Liver (tissue), 9 donors: ENCODE measurements around the gene TWF1. TPM values are rescaled to one million over a fixed set of nuclear protein-coding genes. Genes with fewer than 3 reads are reported as not detected.

Experiments used
- DNase-seq: peaks from one replicate; pipeline ENCODE4 v3.0.0-alpha.2; 2017; ENCODE audit warnings: low spot score
- H3K27ac ChIP-seq, 2 donors: one replicate each; pipeline ENCODE4 v1.7.0; 2013; ENCODE audit warnings: inconsistent platforms in 2 of 2, low read length in 2 of 2, control low read depth in 1 of 2, low read depth in 1 of 2, mild to moderate bottlenecking in 1 of 2
- H3K27me3 ChIP-seq, 4 donors: one replicate each; pipeline versions ENCODE4 v1.6.1 to v1.7.0; 2013; ENCODE audit warnings: low read length in 3 of 4, inconsistent platforms in 1 of 4, mild to moderate bottlenecking in 1 of 4, moderate library complexity in 1 of 4; ENCODE audit not compliant: control insufficient read depth in 4 of 4, insufficient read depth in 4 of 4
- H3K36me3 ChIP-seq, 4 donors: one replicate each; pipeline versions ENCODE4 v1.6.1 to v1.7.0; 2013; ENCODE audit warnings: low read length in 3 of 4, mild to moderate bottlenecking in 3 of 4, low read depth in 1 of 4, moderate library complexity in 1 of 4; ENCODE audit not compliant: control insufficient read depth in 4 of 4, insufficient read depth in 3 of 4
- H3K4me1 ChIP-seq, 4 donors: one replicate each; pipeline versions ENCODE4 v1.6.1 to v1.7.0; 2013; ENCODE audit warnings: low read length in 3 of 4, mild to moderate bottlenecking in 3 of 4, moderate library complexity in 1 of 4; ENCODE audit not compliant: control insufficient read depth in 4 of 4, insufficient read depth in 4 of 4
- H3K4me3 ChIP-seq, 3 donors: one replicate each; pipeline versions ENCODE4 v1.6.1 to v1.7.0; 2013; ENCODE audit warnings: low read length in 3 of 3, control low read depth in 1 of 3, low read depth in 1 of 3, mild to moderate bottlenecking in 1 of 3
- H3K9ac ChIP-seq, 2 donors: one replicate each; pipeline ENCODE4 v1.7.0; 2013; ENCODE audit warnings: low read length in 2 of 2, mild to moderate bottlenecking in 2 of 2, moderate library complexity in 2 of 2, control low read depth in 1 of 2, low read depth in 1 of 2
- H3K9me3 ChIP-seq, 4 donors: one replicate each; pipeline versions ENCODE4 v1.6.1 to v1.7.0; 2013; ENCODE audit warnings: low read length in 3 of 4; ENCODE audit not compliant: control insufficient read depth in 4 of 4
- CTCF ChIP-seq: fragments of 150-350 bp; IDR thresholded peaks from 2 replicates; pipeline ENCODE4 v1.5.1; 2017; ENCODE audit warnings: improper control_type of control experiment, low read depth, low read length; ENCODE audit not compliant: missing input control
- EGR1 ChIP-seq, 2 donors: IDR thresholded peaks; 2 replicates each; pipeline ENCODE4 v1.6.1; 2016 to 2018; ENCODE audit warnings: antibody characterized with exemption in 2 of 2, low read depth in 2 of 2
- FOXA1 ChIP-seq: IDR thresholded peaks from 2 replicates; pipeline ENCODE4 v1.6.1; 2016; ENCODE audit warnings: antibody characterized with exemption
- FOXA2 ChIP-seq: IDR thresholded peaks from 2 replicates; pipeline ENCODE4 v1.6.1; 2016; ENCODE audit warnings: antibody characterized with exemption
- GABPA ChIP-seq, 2 donors: IDR thresholded peaks in 1 of 2; conservative IDR thresholded peaks in 1 of 2; 2 replicates each; pipeline ENCODE4 v1.6.1; 2016; ENCODE audit warnings: antibody characterized with exemption in 2 of 2, mild to moderate bottlenecking in 1 of 2, moderate library complexity in 1 of 2
- HNF4A ChIP-seq, 2 donors: conservative IDR thresholded peaks; 2 replicates each; pipeline ENCODE4 v1.6.1; 2016; ENCODE audit warnings: antibody characterized with exemption in 2 of 2, mild to moderate bottlenecking in 2 of 2
- JUND ChIP-seq, 2 donors: IDR thresholded peaks; 2 replicates each; pipeline ENCODE4 v1.6.1; 2016; ENCODE audit warnings: antibody characterized with exemption in 2 of 2
- NR2F2 ChIP-seq: IDR thresholded peaks from 2 replicates; pipeline ENCODE4 v1.6.1; 2016; ENCODE audit warnings: antibody characterized with exemption
- RAD21 ChIP-seq, 2 donors: IDR thresholded peaks; 2 replicates each; pipeline ENCODE4 v1.6.1; 2016; ENCODE audit warnings: antibody characterized with exemption in 2 of 2, mild to moderate bottlenecking in 2 of 2
- RXRA ChIP-seq, 2 donors: IDR thresholded peaks; 2 replicates each; pipeline ENCODE4 v1.6.1; 2017 to 2018; ENCODE audit warnings: antibody characterized with exemption in 2 of 2, mild to moderate bottlenecking in 1 of 2
- TAF1 ChIP-seq: conservative IDR thresholded peaks from 2 replicates; pipeline ENCODE4 v1.6.1; 2016; ENCODE audit warnings: antibody characterized with exemption, mild to moderate bottlenecking
- YY1 ChIP-seq: IDR thresholded peaks from 2 replicates; pipeline ENCODE4 v1.6.1; 2016; ENCODE audit warnings: antibody characterized with exemption, mild to moderate bottlenecking
- WGBS: extraction: QIAGEN DNeasy Blood & Tissue Kit; methylation state at CpG from one replicate; pipeline ENCODE4 v1.1.7; 2013; 5-methylcytosine and 5-hydroxymethylcytosine counted together
- polyA plus RNA-seq, 2 donors: library from polyadenylated mRNA; stranded (reverse) in 1 of 2; unstranded in 1 of 2; fragments of 200-250 nt in 1 of 2; fragments of >200 nt in 1 of 2; fragmentation: Nextera tagmentation in 1 of 2; extraction: Ambion mirVana in 1 of 2; gene quantifications; one replicate each; pipeline versions ENCODE4 v1.2.1 to v1.2.3, GENCODE V29; 2013 to 2015
- total RNA-seq, 2 donors: library from RNA; depleted of rRNA; stranded (reverse); fragments of >200 nt; gene quantifications; one replicate each; pipeline ENCODE4 v1.2.3, GENCODE V29; 2014
- TF ChIP-seq, protein P1 (sequence below): IDR thresholded peaks from 2 replicates; pipeline ENCODE4 v1.6.1; 2016; ENCODE audit warnings: antibody characterized with exemption
- TF ChIP-seq, protein P2 (sequence below): IDR thresholded peaks from 2 replicates; pipeline ENCODE4 v1.6.1; 2016; ENCODE audit warnings: antibody characterized with exemption
- TF ChIP-seq, protein P3 (sequence below): IDR thresholded peaks from 2 replicates; pipeline ENCODE4 v1.6.1; 2016; ENCODE audit warnings: antibody characterized with exemption, mild to moderate bottlenecking
- TF ChIP-seq, protein P4 (sequence below): IDR thresholded peaks from 2 replicates; pipeline ENCODE4 v1.6.1; 2016; ENCODE audit warnings: antibody characterized with exemption
- donor health status: healthy.
- donor health status: healthy.
- donor health status: healthy.
- donor health status: healthy.
- donor health status: healthy.

The TWF1 gene
- total and polyA plus RNA-seq, 4 donors, result 25.6 to 32.5 (median 31.0) TPM

- Histone ChIP-seq H3K36me3 (peaks cover 0 to 2% (median 0%) of the 10 kb centered on the region in 4 donors), H3K9ac (no peak overlapping the region), H3K27ac (no peak overlapping the region), H3K9me3 (no peaks in the 10 kb centered on the region), H3K4me1 (peaks cover 0 to 16% (median 11%) of the 10 kb centered on the region in 4 donors), H3K4me3 (no peak overlapping the region), H3K27me3 (no peaks in the 10 kb centered on the region)
- no peak for TF ChIP-seq RAD21 (IDR thresholded peaks at IDR 0.05)
- no peak for TF ChIP-seq HNF4A (conservative IDR thresholded peaks at IDR 0.05)
- no peak for TF ChIP-seq FOXA2
- TF ChIP-seq, protein P1, sequence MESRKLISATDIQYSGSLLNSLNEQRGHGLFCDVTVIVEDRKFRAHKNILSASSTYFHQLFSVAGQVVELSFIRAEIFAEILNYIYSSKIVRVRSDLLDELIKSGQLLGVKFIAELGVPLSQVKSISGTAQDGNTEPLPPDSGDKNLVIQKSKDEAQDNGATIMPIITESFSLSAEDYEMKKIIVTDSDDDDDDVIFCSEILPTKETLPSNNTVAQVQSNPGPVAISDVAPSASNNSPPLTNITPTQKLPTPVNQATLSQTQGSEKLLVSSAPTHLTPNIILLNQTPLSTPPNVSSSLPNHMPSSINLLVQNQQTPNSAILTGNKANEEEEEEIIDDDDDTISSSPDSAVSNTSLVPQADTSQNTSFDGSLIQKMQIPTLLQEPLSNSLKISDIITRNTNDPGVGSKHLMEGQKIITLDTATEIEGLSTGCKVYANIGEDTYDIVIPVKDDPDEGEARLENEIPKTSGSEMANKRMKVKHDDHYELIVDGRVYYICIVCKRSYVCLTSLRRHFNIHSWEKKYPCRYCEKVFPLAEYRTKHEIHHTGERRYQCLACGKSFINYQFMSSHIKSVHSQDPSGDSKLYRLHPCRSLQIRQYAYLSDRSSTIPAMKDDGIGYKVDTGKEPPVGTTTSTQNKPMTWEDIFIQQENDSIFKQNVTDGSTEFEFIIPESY, result no peak
- TF ChIP-seq JUND (IDR thresholded peaks at IDR 0.05), result no peak
- TF ChIP-seq, protein P2, sequence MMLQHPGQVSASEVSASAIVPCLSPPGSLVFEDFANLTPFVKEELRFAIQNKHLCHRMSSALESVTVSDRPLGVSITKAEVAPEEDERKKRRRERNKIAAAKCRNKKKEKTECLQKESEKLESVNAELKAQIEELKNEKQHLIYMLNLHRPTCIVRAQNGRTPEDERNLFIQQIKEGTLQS, result no peak
- TF ChIP-seq EGR1 (IDR thresholded peaks at IDR 0.05; ENCODE audit: low read depth in 2 of 2), result no peak
- no peak for TF ChIP-seq CTCF
- no peak for TF ChIP-seq FOXA1
- TF ChIP-seq TAF1, result no peak
- TF ChIP-seq GABPA (IDR thresholded peaks at IDR 0.05 in 1 of 2, conservative IDR thresholded peaks at IDR 0.05 in 1 of 2), result no peak
- TF ChIP-seq, protein P3, sequence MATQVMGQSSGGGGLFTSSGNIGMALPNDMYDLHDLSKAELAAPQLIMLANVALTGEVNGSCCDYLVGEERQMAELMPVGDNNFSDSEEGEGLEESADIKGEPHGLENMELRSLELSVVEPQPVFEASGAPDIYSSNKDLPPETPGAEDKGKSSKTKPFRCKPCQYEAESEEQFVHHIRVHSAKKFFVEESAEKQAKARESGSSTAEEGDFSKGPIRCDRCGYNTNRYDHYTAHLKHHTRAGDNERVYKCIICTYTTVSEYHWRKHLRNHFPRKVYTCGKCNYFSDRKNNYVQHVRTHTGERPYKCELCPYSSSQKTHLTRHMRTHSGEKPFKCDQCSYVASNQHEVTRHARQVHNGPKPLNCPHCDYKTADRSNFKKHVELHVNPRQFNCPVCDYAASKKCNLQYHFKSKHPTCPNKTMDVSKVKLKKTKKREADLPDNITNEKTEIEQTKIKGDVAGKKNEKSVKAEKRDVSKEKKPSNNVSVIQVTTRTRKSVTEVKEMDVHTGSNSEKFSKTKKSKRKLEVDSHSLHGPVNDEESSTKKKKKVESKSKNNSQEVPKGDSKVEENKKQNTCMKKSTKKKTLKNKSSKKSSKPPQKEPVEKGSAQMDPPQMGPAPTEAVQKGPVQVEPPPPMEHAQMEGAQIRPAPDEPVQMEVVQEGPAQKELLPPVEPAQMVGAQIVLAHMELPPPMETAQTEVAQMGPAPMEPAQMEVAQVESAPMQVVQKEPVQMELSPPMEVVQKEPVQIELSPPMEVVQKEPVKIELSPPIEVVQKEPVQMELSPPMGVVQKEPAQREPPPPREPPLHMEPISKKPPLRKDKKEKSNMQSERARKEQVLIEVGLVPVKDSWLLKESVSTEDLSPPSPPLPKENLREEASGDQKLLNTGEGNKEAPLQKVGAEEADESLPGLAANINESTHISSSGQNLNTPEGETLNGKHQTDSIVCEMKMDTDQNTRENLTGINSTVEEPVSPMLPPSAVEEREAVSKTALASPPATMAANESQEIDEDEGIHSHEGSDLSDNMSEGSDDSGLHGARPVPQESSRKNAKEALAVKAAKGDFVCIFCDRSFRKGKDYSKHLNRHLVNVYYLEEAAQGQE, result no peak
- TF ChIP-seq YY1, result no peak
- DNase-seq, result no peak
- 83% methylated on average over 3 of the region's 3 CpGs for WGBS
These were observed 1.3 kb upstream of the TWF1 start for GRCh38 chr12:43807386-43807785.

DNA sequence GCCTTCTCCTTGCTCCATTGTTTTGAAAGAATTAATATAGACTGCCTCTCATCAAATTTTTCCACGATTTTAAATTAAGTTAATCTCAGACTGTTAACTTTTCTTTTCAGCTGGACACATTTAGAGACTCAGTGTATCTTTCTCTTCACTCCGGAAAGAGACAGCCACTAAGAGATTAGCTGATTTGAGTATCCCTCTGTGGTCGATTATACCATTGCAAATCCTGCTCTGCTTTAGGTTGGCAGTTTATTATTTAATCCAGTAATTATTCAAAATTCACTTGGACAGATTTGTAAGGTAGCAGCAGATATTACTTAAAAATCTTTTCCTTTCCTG, 588 bp upstream of the TWF1 start:
- TF ChIP-seq CTCF (no peak), NR2F2 (no peak), TAF1 (no peak), RXRA (IDR thresholded peaks at IDR 0.05) (no peak), GABPA (IDR thresholded peaks at IDR 0.05 in 1 of 2, conservative IDR thresholded peaks at IDR 0.05 in 1 of 2) (no peak), EGR1 (IDR thresholded peaks at IDR 0.05; ENCODE audit: low read depth in 2 of 2) (no peak)
- TF ChIP-seq, protein P4, sequence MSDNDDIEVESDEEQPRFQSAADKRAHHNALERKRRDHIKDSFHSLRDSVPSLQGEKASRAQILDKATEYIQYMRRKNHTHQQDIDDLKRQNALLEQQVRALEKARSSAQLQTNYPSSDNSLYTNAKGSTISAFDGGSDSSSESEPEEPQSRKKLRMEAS, result no peak
- H3K9me3 ChIP-seq, result no peaks in the 10 kb centered on the region
- 8% methylated on average over 3 of the region's 3 CpGs for WGBS
- H3K9ac ChIP-seq, result peak overlapping the region; percentile 87 to 91
- peaks cover 0 to 2% (median 0%) of the 10 kb centered on the region in 4 donors for H3K36me3 ChIP-seq
- H3K4me1 ChIP-seq, result peaks cover 0 to 16% (median 11%) of the 10 kb centered on the region in 4 donors
- peak overlapping the region; percentile 98 to 99 for H3K27ac ChIP-seq
- H3K4me3 ChIP-seq, result peak overlapping the region; percentile 81 to 98 (median 82)
- DNase-seq, result no peak
- no peaks in the 10 kb centered on the region for H3K27me3 ChIP-seq
